DND-41 (cell line): ENCODE results near the gene ACOT9.

Experiments used
- CTCF ChIP-seq: IDR thresholded peaks from 2 replicates; pipeline ENCODE4 v1.5.1; 2012; ENCODE audit warnings: borderline replicate concordance, low read length, moderate library complexity, mild to moderate bottlenecking; ENCODE audit not compliant: poor library complexity, severe bottlenecking; ENCODE audit errors: extremely low read depth
- EZH2 ChIP-seq: IDR thresholded peaks from 3 replicates; pipeline ENCODE4 v1.6.1; 2012; ENCODE audit warnings: borderline replicate concordance, low read depth, mild to moderate bottlenecking, moderate library complexity, low read length, inconsistent platforms; ENCODE audit not compliant: severe bottlenecking

- TF ChIP-seq CTCF (no peak), EZH2 (no peak)
Observed at GRCh38 chrX:23667239-23668177, 75.6 kb downstream of the ACOT9 start, which contains the start of gene PRDX4.
